Activated CD4-positive, CD25-positive, alpha-beta regulatory T cell (primary cell): ENCODE data around the gene VPS8.

ENCODE experiments used
- DNase-seq, 4 experiments: peaks; one replicate each; lab custom pipeline; 2025; lab: John Stamatoyannopoulos, UW

VPS8 gene

DNA sequence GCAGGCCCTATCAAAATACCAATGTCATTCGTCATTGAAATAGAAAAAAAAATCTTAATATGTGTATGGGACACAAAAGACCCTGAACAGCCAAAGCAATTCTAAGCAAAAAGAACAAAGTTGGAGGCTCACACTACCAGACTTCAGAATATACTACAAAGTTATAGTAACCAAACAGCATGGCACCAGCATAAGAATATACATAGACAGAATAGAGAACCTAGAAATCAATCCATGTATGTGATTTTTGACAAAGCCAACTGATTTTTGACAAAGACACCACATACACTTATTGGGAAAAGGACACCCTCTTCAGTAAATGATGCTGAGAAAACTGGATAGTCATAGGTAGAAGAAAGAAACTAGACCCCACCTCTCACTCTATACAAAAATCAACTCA, 245.9 kb downstream of the VPS8 start:
- DNase-seq, result no peak

GRCh38 chr3:185058796-185059195, 246.8 kb downstream of the VPS8 start:
- DNase-seq, result no peak

GRCh38 chr3:185059766-185060165, 247.8 kb downstream of the VPS8 start:
- no peak for DNase-seq

DNA sequence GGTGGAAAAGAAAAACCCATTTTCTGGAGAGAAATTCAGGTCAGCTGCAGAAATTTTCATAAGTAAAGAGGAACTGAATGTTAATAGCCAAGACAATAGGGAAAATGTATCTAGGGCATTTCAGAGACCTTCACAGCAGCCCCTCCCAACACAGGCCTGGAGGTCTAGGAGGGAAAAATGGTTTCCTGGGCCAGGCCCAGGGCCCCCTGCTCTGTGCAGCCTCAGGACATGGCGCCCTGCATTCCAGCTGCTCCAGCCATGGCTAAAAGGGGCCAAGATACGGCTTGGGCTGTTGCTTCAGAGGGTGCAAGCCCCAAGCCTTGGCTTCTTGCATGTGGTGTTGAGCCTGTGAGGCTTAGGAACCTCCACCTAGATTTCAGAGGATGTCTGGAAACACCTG, 248.7 kb downstream of the VPS8 start:
- DNase-seq, result no peak

DNA sequence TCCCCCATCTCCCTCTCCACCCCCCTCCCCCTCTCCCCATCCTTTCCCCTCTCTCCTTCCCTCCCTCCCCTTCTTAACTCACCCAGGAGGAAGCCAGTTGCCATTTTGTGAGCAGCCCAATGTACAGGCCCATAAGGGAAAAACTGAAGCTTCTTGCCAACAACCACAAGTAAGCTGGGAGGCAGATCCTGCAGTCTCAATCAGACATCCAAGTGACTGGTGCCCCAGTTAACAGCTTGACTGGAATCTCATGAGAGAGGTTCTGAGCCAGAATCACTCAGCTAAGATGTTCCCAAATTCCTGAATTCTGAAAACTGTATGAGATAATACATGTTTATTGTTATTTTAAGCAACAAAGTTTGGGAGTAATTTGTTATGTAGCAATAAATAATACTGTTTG, 250.2 kb downstream of the VPS8 start:
- DNase-seq, result no peak

DNA sequence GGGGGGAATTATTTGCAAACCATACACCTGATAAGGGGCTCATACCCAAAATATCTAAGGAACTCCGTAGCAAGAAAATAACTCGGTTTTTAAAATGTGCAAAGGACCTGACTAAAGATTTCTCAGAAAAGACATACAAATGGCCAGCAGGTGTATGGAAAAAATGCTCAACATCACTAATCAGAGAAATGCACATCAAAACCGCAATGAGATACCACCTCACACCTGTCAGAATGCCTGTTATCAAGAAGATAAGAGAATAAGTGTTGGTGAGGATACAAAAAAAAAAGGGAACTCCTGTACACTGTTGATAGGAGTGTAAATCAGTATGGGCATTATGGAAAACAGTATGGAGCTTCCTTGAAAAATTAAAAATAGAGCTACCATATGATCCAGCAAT, 251.5 kb downstream of the VPS8 start:
- DNase-seq, result no peak

DNA sequence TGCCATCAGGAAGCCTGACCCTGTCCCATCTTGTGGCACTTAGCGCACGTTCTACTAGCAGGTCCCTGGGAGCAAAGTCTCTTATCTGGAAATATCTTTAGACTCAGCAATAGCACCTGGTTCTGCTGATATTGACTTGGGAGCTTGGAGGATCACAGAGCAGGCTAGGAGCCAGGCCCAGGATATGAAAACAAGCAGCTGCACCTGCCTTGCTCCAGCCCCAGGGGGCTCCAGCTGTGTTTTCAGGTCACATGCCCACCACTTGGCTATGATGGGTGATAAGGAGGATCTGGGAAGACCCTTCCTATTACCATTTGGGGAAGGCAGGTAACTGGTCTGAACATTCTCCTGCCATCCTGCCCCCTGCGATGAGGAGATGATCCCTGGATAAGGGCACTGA, 253.1 kb downstream of the VPS8 start:
- DNase-seq, result no peak

GRCh38 chr3:185066251-185066650, 254.3 kb downstream of the VPS8 start:
- no peak for DNase-seq

DNA sequence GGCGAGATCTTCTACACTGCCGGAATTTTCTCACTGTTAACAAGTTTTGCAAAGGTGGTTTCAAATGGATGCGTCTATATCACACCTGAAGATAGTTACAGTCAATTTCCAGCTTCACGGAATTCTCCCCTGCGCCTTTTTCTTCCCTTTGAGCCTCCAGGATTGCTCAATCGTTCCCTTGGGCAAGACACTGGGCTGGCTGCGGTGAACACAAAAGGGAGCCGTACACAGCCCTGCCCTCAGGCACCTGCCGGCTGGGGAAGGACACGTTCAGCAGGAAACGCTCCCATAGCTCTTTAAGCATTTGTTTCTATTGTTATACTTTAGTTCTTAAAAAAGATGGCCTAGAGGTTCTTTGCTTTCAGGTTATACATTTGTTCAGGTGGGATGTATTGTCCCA, 255.2 kb downstream of the VPS8 start:
- no peak for DNase-seq

DNA sequence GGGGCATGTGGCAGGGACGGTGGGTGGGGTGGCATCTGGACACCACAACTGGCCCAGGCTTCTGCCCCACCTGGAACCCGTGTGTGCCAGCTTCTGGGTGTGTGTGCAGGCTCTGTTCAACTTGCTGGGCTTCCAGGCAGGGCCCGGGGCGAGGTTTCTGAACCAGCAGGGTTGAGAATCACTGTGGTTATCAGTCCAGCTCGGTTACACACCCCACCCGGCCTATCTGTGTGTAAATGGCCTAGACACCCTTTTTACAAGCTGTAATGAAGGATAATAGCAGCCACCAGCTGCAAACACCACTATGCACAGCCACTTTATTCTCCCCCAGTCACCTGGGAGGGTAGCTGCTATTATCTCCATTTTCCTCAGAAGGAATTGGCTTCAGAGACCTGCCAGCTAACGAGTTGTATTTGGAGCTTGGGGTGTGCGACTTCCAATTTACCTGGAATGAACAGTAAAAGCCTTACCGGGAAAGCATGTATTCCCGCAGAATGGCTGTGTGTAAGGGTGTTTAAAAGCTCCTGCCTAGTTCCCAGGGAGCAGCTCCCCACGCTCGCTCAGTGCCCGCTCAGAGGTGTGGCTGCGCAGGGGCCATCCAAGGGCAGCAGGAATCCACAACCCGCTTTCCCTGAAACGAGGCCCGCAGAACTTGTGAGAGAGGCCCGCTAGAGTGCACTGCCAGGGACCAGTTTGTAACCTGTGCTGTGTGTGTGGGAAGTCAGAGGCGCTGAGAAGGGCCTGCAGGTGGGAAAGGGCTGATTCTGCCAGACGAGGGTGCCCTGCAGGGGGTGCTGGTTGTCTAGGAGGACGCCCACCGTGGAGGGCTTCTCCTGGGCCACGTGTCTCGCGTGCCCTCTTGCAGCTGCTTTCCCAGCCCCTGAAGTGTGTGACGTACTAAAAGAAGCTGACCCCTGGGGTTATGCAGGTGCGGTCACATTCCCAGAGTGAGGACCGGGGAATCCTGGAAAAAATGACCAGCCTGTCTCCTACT, 257.4 kb downstream of the VPS8 start:
- DNase-seq, result no peak

- DNase-seq, result no peak
These were observed 258.7 kb downstream of the VPS8 start for GRCh38 chr3:185070491-185071286.

DNA sequence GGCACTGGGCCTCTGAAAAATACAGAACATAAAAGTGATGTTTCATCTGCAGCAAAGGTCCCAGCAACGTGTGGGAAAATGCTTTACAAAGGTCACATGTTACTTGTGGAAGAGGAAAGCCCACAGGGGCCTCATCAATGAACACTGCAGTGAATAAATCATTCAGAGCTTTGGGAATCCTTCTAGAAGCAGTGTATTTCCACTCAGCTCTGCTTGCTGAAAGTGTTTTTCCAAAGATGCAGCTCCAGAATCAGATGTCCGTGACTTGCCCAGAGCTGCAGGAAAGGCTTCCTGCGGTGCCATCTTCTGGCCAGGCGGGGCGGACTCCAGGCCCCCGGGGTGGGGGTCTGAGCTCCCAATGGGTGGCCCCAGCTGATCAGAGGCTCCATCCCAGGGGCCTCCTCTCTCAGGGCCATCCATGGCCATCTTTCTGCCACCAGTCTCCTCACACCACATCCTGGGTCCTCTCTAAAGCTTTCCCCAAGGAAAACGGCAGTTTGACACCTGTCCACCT, 259.4 kb downstream of the VPS8 start:
- no peak for DNase-seq

GRCh38 chr3:185075547-185075946, 263.6 kb downstream of the VPS8 start:
- DNase-seq, result no peak

- DNase-seq, result no peak
These were observed 264.3 kb downstream of the VPS8 start for GRCh38 chr3:185076219-185076618.

- DNase-seq, result no peak
These were observed 267.7 kb downstream of the VPS8 start for GRCh38 chr3:185079625-185080024.

DNA sequence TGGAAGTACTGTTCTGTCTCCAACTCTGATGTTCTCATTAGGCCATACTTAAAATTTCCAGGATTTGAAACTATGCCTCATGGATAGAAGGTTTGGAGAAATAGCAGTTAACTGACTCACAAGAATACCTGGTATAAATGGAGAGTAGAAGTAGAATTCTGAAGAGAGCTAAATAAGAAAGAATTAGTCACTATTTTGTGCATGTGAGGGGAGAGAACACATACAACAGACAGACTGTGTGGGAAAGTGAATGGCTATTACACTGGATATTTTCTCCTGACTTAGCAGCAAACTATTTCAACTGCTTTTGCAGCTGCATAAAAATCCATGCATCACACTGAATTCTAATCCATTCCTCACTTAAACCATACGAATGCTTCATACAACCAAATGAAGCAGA, 269.6 kb downstream of the VPS8 start:
- DNase-seq, result no peak

GRCh38 chr3:185082149-185082548, 270.2 kb downstream of the VPS8 start:
- no peak for DNase-seq

DNA sequence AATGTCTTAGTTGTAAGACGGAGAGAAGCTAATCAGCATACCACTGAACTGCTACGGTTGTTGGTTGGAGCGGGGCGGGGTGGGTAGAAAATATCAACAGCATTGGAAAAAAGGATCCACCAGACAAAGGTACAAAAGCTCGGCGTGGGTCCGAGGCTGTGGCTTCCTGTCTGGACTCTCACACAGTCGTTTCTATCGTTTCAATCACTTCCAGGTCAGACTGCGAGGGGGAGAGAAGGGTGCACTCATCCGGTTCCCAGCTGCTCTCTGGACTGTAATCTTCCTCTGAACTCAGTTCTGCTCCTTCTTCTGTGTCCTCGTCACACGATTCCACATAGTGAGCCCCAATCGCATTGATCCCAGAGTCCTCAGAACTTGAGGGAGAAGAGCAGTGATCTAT, 270.9 kb downstream of the VPS8 start:
- no peak for DNase-seq

- no peak for DNase-seq
These were observed 272.4 kb downstream of the VPS8 start for GRCh38 chr3:185084402-185084801.

GRCh38 chr3:185084901-185085300, 272.9 kb downstream of the VPS8 start:
- no peak for DNase-seq

GRCh38 chr3:185087419-185087818, 275.5 kb downstream of the VPS8 start:
- DNase-seq, result no peak

- DNase-seq, result no peak
These were observed 277.4 kb downstream of the VPS8 start for GRCh38 chr3:185089343-185089742.

- no peak for DNase-seq
These were observed 277.8 kb downstream of the VPS8 start for GRCh38 chr3:185089751-185090150.
